Measurements from ENCODE around the gene CAMSAP1. TPM values are rescaled to one million over a fixed set of nuclear protein-coding genes. Genes with fewer than 3 reads are reported as not detected.
"Not testable (repeated sequence)": the region's sequence is repeated elsewhere in the genome, so short reads cannot be mapped to it uniquely, and the experiment has no call there.

CAMSAP1 gene
- total RNA-seq, 1 donor from 2014 or later, result 31.1 TPM

DNA sequence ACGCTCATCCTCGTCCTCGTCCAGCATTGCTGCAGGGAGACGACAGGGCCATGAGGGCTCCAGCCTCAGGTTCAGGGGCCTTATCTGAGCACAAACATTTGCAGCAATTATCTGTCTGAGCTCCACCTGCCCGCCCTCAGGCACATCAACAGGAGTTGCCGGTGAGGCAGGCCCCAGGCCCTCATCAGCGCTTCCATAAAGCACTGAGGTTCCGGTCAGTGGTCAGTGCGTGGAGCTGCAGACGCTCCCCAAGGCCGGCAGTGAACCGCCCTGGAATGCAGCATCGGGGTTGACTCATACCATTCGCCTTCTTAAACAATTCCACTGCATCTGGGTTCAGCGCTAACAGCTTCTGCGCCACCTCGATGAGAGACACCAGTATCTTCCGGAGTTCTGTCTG is 38.6 kb upstream of the CAMSAP1 start:
- DNase-seq (ENCODE audit: low read depth), result no peak
- H3K4me3 ChIP-seq (ENCODE audit: low read depth, low read length), result no peak overlapping the region
- TF ChIP-seq, protein P1, sequence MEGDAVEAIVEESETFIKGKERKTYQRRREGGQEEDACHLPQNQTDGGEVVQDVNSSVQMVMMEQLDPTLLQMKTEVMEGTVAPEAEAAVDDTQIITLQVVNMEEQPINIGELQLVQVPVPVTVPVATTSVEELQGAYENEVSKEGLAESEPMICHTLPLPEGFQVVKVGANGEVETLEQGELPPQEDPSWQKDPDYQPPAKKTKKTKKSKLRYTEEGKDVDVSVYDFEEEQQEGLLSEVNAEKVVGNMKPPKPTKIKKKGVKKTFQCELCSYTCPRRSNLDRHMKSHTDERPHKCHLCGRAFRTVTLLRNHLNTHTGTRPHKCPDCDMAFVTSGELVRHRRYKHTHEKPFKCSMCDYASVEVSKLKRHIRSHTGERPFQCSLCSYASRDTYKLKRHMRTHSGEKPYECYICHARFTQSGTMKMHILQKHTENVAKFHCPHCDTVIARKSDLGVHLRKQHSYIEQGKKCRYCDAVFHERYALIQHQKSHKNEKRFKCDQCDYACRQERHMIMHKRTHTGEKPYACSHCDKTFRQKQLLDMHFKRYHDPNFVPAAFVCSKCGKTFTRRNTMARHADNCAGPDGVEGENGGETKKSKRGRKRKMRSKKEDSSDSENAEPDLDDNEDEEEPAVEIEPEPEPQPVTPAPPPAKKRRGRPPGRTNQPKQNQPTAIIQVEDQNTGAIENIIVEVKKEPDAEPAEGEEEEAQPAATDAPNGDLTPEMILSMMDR (conservative IDR thresholded peaks at IDR 0.05; ENCODE audit: low read depth, low read length), result no peak

DNA sequence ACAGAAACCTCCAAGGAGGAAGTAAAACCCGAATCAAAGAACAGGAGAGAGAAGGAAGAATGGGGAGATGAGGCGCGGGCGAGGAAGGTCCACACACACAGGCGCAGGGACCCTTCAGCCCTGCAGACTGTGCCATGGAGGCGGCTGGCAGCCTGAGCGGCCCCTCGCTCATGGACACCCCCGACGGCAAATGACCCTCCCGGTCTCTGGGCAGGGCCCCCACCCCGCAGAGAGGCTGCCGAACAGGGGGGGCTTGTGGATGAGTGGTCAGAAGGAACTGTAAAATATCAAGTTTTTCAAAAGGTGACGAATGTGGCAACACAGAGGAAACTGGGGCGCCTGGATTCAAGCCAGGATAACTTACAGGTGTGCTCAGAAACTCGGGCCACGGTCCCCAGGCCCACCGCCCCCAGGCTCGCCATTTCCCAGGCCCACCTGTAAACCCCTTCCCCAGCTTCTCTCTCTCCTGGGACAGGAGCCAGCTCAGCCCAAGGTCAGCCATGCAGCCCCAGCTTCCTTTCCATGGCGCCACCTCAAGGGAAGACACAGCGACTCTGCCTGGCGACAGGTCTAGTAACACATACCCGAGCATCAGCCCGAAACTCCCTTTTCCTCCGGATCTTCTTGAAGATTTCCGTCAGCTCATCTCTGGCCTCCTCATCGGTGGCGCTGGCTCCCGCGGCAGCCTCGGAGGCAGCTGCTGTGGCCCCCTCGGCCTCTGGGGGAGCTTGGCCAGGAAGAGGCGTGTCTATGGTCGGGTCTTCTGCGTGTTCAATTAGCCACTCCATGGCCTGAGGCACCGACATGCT is 37.3 kb upstream of the CAMSAP1 start:
- no peak for DNase-seq (ENCODE audit: low read depth)
- TF ChIP-seq, protein P1 (conservative IDR thresholded peaks at IDR 0.05; ENCODE audit: low read depth, low read length), result no peak

DNA sequence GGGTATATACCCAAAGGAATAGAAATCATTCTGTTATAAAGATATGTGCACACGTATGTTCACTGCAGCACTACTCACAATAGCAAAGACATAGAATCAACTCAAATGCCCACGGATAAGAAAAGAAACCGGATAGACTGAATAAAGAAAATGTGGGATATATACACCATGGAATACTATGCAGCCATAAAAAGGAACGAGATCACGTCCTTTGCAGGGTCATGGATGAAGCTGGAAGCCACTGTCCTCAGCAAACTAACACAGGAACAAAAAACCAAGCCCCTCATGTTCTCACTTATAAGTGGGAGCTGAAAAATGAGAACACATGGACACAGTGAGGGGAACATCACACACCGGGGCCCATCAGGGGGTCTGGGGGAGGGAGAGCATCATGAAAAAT is 36.3 kb upstream of the CAMSAP1 start:
- not testable (repeated sequence) for H3K4me3 ChIP-seq (ENCODE audit: low read depth, low read length); DNase-seq (ENCODE audit: low read depth)

More for the DNA sequence above, 37.3 kb upstream of the CAMSAP1 start:
- H3K4me3 ChIP-seq (ENCODE audit: low read depth, low read length), result no peak overlapping the region

DNA sequence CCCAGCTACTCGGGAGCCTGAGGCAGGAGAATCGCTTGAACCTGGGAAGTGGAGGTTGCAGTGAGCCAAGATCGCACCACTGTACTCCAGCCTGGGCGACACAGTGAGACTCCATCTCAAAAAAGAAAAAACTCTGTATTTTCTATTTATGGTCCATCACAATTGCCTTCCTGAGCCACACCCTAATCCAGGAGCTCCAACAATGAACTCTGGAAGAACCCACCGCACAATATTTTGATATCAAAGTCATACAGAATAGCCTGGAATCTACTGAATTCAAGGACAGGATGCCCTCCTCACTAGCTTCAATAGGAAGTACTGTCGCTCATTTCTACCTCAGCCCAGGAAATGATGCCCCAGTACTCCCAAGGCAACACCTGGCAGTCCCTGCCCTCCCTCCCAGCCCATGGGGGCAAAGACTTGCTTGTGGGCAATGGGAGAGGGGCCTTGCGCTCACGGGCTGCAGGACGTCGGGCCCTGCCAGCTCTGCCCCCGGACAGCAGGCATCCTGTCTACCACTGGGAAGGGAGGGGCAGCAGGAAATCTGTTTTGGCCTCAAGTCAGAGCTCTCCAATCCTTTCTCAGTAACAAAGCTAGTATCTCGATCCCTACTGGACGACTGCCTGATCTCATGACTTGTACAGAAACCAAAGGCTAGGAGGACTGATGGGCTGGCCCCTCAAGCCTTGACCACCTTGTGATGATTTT is 34.1 kb upstream of the CAMSAP1 start:
- TF ChIP-seq, protein P1 (conservative IDR thresholded peaks at IDR 0.05; ENCODE audit: low read depth, low read length), result no peak
- DNase-seq (ENCODE audit: low read depth), result no peak
- no peak overlapping the region for H3K4me3 ChIP-seq (ENCODE audit: low read depth, low read length)

DNA sequence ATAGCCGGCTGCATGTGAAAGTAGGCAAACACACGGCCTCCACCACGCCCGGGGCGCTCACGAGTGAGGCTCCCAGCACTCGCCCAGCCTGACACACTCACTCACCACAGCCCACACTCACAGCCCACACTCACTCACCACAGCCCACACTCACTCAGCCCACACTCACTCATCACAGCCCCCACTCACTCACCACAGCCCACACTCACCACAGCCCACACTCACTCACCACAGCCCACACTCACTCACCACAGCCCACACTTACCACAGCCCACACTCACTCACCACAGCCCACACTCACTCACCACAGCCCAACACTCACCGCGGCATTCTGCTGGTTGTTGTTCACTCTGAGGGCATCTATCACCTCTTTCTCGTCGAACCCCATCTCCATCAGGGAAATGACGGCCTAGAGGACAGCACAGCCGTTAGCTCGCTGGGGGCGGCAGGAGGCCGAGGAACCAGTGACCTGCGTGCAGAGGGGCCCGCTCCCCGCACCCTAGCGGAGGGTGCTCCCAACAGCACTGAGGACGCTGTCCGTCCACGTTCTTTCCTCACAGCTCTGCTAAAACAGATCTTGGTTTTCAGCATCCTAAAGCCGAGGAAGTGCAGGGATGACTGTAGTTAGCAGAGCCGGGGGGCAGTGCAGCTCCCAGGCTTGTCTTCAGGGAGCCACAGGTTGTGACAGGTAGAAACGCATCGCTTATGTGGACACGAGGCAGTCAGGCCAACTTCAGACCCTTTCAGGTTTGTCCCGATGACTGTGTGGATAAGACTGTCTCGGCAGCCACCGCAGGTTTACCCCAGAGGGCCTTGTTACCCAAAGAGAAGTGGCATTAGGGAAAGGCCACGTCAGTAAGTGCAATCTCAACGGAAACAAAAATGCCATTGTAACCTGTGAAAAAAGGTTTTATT is 32.3 kb upstream of the CAMSAP1 start:
- H3K4me3 ChIP-seq (ENCODE audit: low read depth, low read length), result no peak overlapping the region
- TF ChIP-seq, protein P1 (conservative IDR thresholded peaks at IDR 0.05; ENCODE audit: low read depth, low read length), result no peak
- DNase-seq (ENCODE audit: low read depth), result no peak

DNA sequence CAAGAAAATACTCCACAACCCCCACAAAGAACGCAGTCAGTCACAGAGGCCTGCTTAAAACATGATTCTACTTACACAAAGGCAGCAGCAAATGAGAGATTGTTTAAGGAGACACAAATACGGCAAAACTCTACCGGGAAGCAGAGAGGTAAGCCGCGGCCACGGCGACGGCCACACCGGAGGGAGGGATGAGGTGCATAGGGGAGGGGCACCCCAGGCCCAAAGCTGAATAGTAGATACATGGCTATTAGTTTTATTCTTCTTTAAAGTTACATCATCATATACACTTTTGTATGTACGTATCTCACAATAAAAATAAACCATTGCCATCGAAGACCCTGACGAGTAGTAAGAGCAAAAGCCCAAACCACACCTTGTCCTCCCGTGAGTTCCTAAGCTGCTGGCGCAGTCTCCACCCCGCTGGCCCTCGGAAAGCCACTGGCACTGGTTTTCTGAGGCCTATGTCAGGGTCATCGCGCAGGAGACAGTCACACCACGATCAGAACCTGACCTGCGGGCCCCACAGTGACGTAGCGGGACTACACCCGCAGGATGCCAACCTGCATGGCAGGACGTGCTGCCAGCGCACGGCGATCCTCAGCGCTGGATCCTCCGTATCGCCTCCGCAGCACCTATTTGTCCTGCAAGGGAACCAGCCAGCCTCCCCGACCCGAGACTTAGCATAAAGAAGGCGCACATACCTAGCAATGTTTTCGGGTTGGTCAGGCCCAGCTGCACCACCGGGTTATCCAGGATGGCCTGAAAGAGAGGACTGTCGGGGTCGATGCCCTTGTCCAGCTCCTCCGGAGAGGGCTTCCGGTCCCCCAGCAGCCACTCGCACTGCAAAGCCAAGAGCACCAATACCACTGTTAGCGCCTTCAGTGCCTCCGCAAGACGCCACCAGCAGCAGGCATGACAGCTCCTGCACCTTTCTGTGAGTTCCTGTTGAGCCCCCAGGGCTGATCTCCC is 30.5 kb upstream of the CAMSAP1 start:
- no peak overlapping the region for H3K4me3 ChIP-seq (ENCODE audit: low read depth, low read length)
- DNase-seq (ENCODE audit: low read depth), result no peak
- TF ChIP-seq, protein P1 (conservative IDR thresholded peaks at IDR 0.05; ENCODE audit: low read depth, low read length), result no peak

Measured in epithelial cell of proximal tubule (primary cell).